ENCODE results near the gene FBXW11. TPM values are rescaled to one million over a fixed set of nuclear protein-coding genes. Genes with fewer than 3 reads are reported as not detected.

Gene FBXW11
- polyA plus RNA-seq, 1 donor from 2014 or later, result 103 TPM

DNA sequence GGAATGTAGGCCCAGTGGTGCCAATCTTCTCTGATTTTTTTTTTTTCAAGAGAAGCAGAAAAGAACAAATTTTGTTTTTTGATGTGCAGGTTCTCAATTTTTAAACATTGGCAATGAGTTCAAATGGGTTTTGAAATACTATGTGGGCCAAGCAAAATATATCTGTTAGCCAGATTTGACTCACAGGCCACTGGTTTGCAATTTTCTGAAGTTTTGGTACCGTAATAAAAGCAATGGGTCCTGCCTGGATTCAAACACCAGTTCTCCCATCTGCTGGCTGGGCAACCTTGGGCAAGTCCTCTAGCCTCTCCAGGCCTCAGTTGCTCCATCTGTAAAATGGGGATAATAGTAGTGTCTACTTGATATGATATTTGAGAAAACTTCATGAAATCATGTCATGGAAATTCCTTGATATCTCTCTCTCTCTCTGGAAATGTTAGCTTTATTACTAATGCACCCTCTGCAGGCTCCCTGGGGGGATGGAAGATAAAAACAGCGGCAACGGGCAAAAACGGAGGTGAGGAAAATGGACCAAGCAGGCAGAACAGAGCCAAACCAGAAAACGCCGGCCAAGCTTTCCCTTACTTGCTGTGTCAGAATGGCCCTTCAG is 157.4 kb downstream of the FBXW11 start:
- H3K9ac ChIP-seq (ENCODE audit: low read length), result no peak overlapping the region
- H2AFZ ChIP-seq (ENCODE audit: low read depth, low read length), result no peak overlapping the region
- no peak for TF ChIP-seq REST (IDR thresholded peaks at IDR 0.05; ENCODE audit: borderline replicate concordance)
- no peak for TF ChIP-seq MXI1 (conservative IDR thresholded peaks at IDR 0.05; ENCODE audit: poor library complexity, severe bottlenecking)
- no peak for TF ChIP-seq EZH2 (IDR thresholded peaks at IDR 0.05; ENCODE audit: borderline replicate concordance, insufficient read depth, low read length, poor library complexity, severe bottlenecking)
- no peak for TF ChIP-seq POLR2AphosphoS5 (IDR thresholded peaks at IDR 0.05)
- no peak for TF ChIP-seq TAF1 (IDR thresholded peaks at IDR 0.05; ENCODE audit: low read depth)
- TF ChIP-seq, protein P1, sequence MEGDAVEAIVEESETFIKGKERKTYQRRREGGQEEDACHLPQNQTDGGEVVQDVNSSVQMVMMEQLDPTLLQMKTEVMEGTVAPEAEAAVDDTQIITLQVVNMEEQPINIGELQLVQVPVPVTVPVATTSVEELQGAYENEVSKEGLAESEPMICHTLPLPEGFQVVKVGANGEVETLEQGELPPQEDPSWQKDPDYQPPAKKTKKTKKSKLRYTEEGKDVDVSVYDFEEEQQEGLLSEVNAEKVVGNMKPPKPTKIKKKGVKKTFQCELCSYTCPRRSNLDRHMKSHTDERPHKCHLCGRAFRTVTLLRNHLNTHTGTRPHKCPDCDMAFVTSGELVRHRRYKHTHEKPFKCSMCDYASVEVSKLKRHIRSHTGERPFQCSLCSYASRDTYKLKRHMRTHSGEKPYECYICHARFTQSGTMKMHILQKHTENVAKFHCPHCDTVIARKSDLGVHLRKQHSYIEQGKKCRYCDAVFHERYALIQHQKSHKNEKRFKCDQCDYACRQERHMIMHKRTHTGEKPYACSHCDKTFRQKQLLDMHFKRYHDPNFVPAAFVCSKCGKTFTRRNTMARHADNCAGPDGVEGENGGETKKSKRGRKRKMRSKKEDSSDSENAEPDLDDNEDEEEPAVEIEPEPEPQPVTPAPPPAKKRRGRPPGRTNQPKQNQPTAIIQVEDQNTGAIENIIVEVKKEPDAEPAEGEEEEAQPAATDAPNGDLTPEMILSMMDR (IDR thresholded peaks at IDR 0.05; ENCODE audit: poor library complexity, severe bottlenecking), result no peak
- TF ChIP-seq EP300 (conservative IDR thresholded peaks at IDR 0.05; ENCODE audit: poor library complexity, severe bottlenecking), result no peak
- TF ChIP-seq SMC3 (conservative IDR thresholded peaks at IDR 0.05; ENCODE audit: poor library complexity), result no peak
- no peak for TF ChIP-seq RAD21 (conservative IDR thresholded peaks at IDR 0.05)

DNA sequence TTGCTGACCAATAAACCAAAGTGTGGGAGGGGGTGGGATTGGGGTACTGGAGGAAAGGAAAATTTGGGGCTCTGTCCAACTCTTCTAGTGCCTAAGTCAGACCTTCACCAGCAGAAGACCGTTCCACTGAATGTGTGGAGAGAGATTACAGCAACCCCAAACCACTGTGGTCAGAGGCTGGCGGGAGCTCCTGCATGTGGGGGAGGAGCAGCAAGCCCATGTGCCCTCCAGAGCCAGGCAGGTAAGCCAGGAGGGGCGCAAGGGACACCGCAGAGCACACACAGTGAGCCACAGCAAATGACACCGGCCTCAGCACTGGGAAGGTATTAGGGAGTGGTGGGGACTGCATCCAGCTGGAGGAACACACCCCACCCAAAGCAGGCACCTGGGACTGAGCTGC is 158.0 kb downstream of the FBXW11 start:
- H3F3A ChIP-seq (ENCODE audit: insufficient read depth, low read length, poor library complexity, severe bottlenecking), result no peaks in the 10 kb centered on the region

More for the DNA sequence above, 157.4 kb downstream of the FBXW11 start:
- no peak overlapping the region for H3K4me2 ChIP-seq (ENCODE audit: low read length)
- no peak overlapping the region for H3K27ac ChIP-seq (ENCODE audit: low read length)
- no peaks in the 10 kb centered on the region for H3K27me3 ChIP-seq (ENCODE audit: insufficient read depth, low read depth, low read length)
- H3F3A ChIP-seq (ENCODE audit: insufficient read depth, low read length, poor library complexity, severe bottlenecking), result no peaks in the 10 kb centered on the region
- H3K36me3 ChIP-seq (ENCODE audit: insufficient read depth, low read length), result no peaks in the 10 kb centered on the region
- H3K9me2 ChIP-seq (ENCODE audit: insufficient read depth, low read length), result no peaks in the 10 kb centered on the region
- no peaks in the 10 kb centered on the region for H3K9me3 ChIP-seq (ENCODE audit: low read length)
- no peaks in the 10 kb centered on the region for H3K79me2 ChIP-seq (replicated peaks; ENCODE audit: insufficient read depth, low read length)
- H4K20me1 ChIP-seq (ENCODE audit: insufficient read depth), result no peaks in the 10 kb centered on the region
- no peak overlapping the region for H3K4me3 ChIP-seq (ENCODE audit: low read length)

More for the DNA sequence above, 158.0 kb downstream of the FBXW11 start:
- H3K27ac ChIP-seq (ENCODE audit: low read length), result no peak overlapping the region
- no peak overlapping the region for H3K9ac ChIP-seq (ENCODE audit: low read length)
- TF ChIP-seq EZH2 (IDR thresholded peaks at IDR 0.05; ENCODE audit: borderline replicate concordance, insufficient read depth, low read length, poor library complexity, severe bottlenecking) (no peak), EP300 (conservative IDR thresholded peaks at IDR 0.05; ENCODE audit: poor library complexity, severe bottlenecking) (no peak), TAF1 (IDR thresholded peaks at IDR 0.05; ENCODE audit: low read depth) (no peak)
- no peaks in the 10 kb centered on the region for H3K9me3 ChIP-seq (ENCODE audit: low read length)
- H3K4me3 ChIP-seq (ENCODE audit: low read length), result no peak overlapping the region
- H3K36me3 ChIP-seq (ENCODE audit: insufficient read depth, low read length), result no peaks in the 10 kb centered on the region
- no peak overlapping the region for H2AFZ ChIP-seq (ENCODE audit: low read depth, low read length)
- H4K20me1 ChIP-seq (ENCODE audit: insufficient read depth), result no peaks in the 10 kb centered on the region
- no peaks in the 10 kb centered on the region for H3K9me2 ChIP-seq (ENCODE audit: insufficient read depth, low read length)
- H3K27me3 ChIP-seq (ENCODE audit: insufficient read depth, low read depth, low read length), result no peaks in the 10 kb centered on the region
- no peaks in the 10 kb centered on the region for H3K79me2 ChIP-seq (replicated peaks; ENCODE audit: insufficient read depth, low read length)
- H3K4me2 ChIP-seq (ENCODE audit: low read length), result no peak overlapping the region
